H1 (cell line): ENCODE data around the gene LRRIQ4. TPM values are rescaled to one million over a fixed set of nuclear protein-coding genes. Genes with fewer than 3 reads are reported as not detected.

ENCODE experiments used
- ASH2L ChIP-seq: fragments of 200-600, 300-600 bp; sonication (generic); IDR thresholded peaks from one replicate; pipeline ENCODE4 v1.7.1; 2017; ENCODE audit warnings: low read length
- ATF3 ChIP-seq: IDR thresholded peaks from 2 replicates; pipeline ENCODE4 v1.6.1; 2011; ENCODE audit warnings: low read depth, mild to moderate bottlenecking, low read length; ENCODE audit not compliant: insufficient read depth
- BACH1 ChIP-seq: IDR thresholded peaks from 2 replicates; pipeline ENCODE4 v1.6.1; 2012; ENCODE audit warnings: low read length, improper control_type of control experiment
- CBX5 ChIP-seq: fragments of 300-800, 300-1000 bp; sonication (generic); IDR thresholded peaks from 2 replicates; pipeline ENCODE4 v1.7.1; 2016; ENCODE audit warnings: antibody characterized with exemption, low read length, low read depth
- CHD2 ChIP-seq: IDR thresholded peaks from 2 replicates; pipeline ENCODE4 v1.6.1; 2012; ENCODE audit warnings: low read length, improper control_type of control experiment
- CTBP2 ChIP-seq: IDR thresholded peaks from 2 replicates; pipeline ENCODE4 v1.7.0; 2011; ENCODE audit warnings: borderline replicate concordance, mild to moderate bottlenecking, moderate library complexity, mixed read lengths, low read length; ENCODE audit not compliant: insufficient read depth, insufficient read length
- CTCF ChIP-seq, 3 experiments: IDR thresholded peaks; 1 replicate in 2 of 3; 2 replicates in 1 of 3; pipeline versions ENCODE4 v1.5.1 to v1.6.1; 2011; ENCODE audit warnings: low read length in 3 of 3, mild to moderate bottlenecking in 3 of 3, inconsistent platforms in 2 of 3, low read depth in 1 of 3, moderate library complexity in 1 of 3; ENCODE audit not compliant: insufficient read depth in 1 of 3; ENCODE audit errors: control extremely low read depth in 1 of 3
- EGR1 ChIP-seq: IDR thresholded peaks from 2 replicates; pipeline ENCODE4 v1.6.1; 2011; ENCODE audit warnings: low read depth, low read length, borderline replicate concordance
- EZH2 ChIP-seq: fragments of 200-600 bp; sonication (generic); IDR thresholded peaks from 2 replicates; pipeline ENCODE4 v1.7.1; 2012; ENCODE audit warnings: low read depth, mild to moderate bottlenecking, moderate library complexity, low read length, inconsistent platforms; ENCODE audit not compliant: severe bottlenecking
- FOSL1 ChIP-seq: IDR thresholded peaks from 2 replicates; pipeline ENCODE4 v1.6.1; 2011; ENCODE audit warnings: mild to moderate bottlenecking, low read depth, low read length, moderate library complexity; ENCODE audit not compliant: insufficient read depth
- GTF2F1 ChIP-seq: IDR thresholded peaks from 2 replicates; pipeline ENCODE4 v1.6.1; 2012; ENCODE audit warnings: low read depth, low read length, improper control_type of control experiment, borderline replicate concordance
- HDAC6 ChIP-seq: IDR thresholded peaks from one replicate; pipeline ENCODE4 v1.7.1; 2012; ENCODE audit warnings: low read depth, mild to moderate bottlenecking, inconsistent platforms, low read length, moderate library complexity
- JUN ChIP-seq: IDR thresholded peaks from 2 replicates; pipeline ENCODE4 v1.6.1; 2011; ENCODE audit warnings: low read depth, mild to moderate bottlenecking, improper control_type of control experiment, low read length
- MAFK ChIP-seq: IDR thresholded peaks from 2 replicates; pipeline ENCODE4 v1.6.1; 2012; ENCODE audit warnings: low read depth, mild to moderate bottlenecking, improper control_type of control experiment, low read length
- POLR2A ChIP-seq, 2 experiments: IDR thresholded peaks; 1 replicate in 1 of 2; 2 replicates in 1 of 2; pipeline ENCODE4 v1.6.1; 2011; ENCODE audit warnings: low read depth in 2 of 2, low read length in 2 of 2, mild to moderate bottlenecking in 2 of 2; ENCODE audit errors: control extremely low read depth in 1 of 2
- SIRT6 ChIP-seq: IDR thresholded peaks from one replicate; pipeline ENCODE4 v1.7.1; 2012; ENCODE audit warnings: low read length, inconsistent platforms
- SP2 ChIP-seq: IDR thresholded peaks from 2 replicates; pipeline ENCODE4 v1.6.1; 2012; ENCODE audit warnings: mild to moderate bottlenecking, low read length, inconsistent platforms
- TCF12 ChIP-seq: IDR thresholded peaks from 2 replicates; pipeline ENCODE4 v1.6.1; 2011; ENCODE audit warnings: low read depth, mild to moderate bottlenecking, low read length
- TEAD4 ChIP-seq: IDR thresholded peaks from 2 replicates; pipeline ENCODE4 v1.6.1; 2012; ENCODE audit warnings: low read depth, low read length, inconsistent platforms, mixed read lengths
- USF2 ChIP-seq: IDR thresholded peaks from 2 replicates; pipeline ENCODE4 v1.6.1; 2011; ENCODE audit warnings: low read length, improper control_type of control experiment
- polyA plus RNA-seq, 7 experiments: library from polyadenylated mRNA; depleted of rRNA in 3 of 7; stranded (reverse) in 5 of 7; unstranded in 2 of 7; fragments of >200 nt in 5 of 7; fragments of 200-250 nt in 2 of 7; gene quantifications; 1 replicate in 5 of 7; 2 replicates in 1 of 7; 4 replicates in 1 of 7; pipeline versions ENCODE4 v1.2.1 to v1.2.3, GENCODE V29; 2011 to 2013; ENCODE audit warnings: missing spikeins in 2 of 7, mixed read lengths in 2 of 7
- total RNA-seq: library from RNA; stranded (reverse); fragmentation: NEBNext Ultra II Directional; extraction: Animal tissue kit (Norgen Biotek cat#: 25700); gene quantifications from 2 replicates; pipeline ENCODE4 v1.2.1, GENCODE V29; 2021

The LRRIQ4 gene
- total and polyA plus RNA-seq, 2 of the 8 experiments (the other 6 are each of a cell fraction or from before 2014, with no cell fraction given) = 0.08 TPM; not detected in 1

- peak; percentile 75 for TF ChIP-seq EGR1
- no peak for TF ChIP-seq BACH1
- TF ChIP-seq ASH2L = peak; percentile 94
- no peak for TF ChIP-seq JUN
- no peak for TF ChIP-seq CTBP2
- TF ChIP-seq MAFK = no peak
- 0 out of 2 replicates have a peak, but pooled peaks have one; percentile 21 for TF ChIP-seq GTF2F1
- TF ChIP-seq CHD2 = peak; percentile 82
- TF ChIP-seq USF2 = no peak
- TF ChIP-seq FOSL1 = no peak
- TF ChIP-seq ATF3 = no peak
- peak; percentile 31 to 77 for TF ChIP-seq POLR2A (IDR thresholded peaks at IDR 0.05; ENCODE audit: control extremely low read depth in 1 of 2, low read depth in 2 of 2, low read length in 2 of 2)
- no peak for TF ChIP-seq EZH2
- no peak for TF ChIP-seq CBX5
- no peak for TF ChIP-seq SIRT6
- TF ChIP-seq CTCF (IDR thresholded peaks at IDR 0.05; ENCODE audit: control extremely low read depth in 1 of 3, insufficient read depth in 1 of 3, low read depth in 1 of 3, low read length in 3 of 3) = peak in 2 of 3 experiments; percentile 7 to 19; a peak in 2 of 4 replicates
- 0 out of 2 replicates have a peak, but pooled peaks have one; percentile 14 for TF ChIP-seq TCF12
- no peak for TF ChIP-seq SP2
- TF ChIP-seq HDAC6 = no peak
- TF ChIP-seq TEAD4 = peak; percentile 57
Measured at GRCh38 chr3:169769287-169770181, 43.1 kb upstream of the LRRIQ4 start, which contains the start of gene ACTRT3 (continued).
